ENCODE measurements around the gene SLC43A1. TPM values are rescaled to one million over a fixed set of nuclear protein-coding genes. Genes with fewer than 3 reads are reported as not detected.

Gene SLC43A1
- total and polyA plus RNA-seq, 2 of the 4 experiments (the other 2 are of a cell fraction), result 10.0 to 17.0 TPM

DNA sequence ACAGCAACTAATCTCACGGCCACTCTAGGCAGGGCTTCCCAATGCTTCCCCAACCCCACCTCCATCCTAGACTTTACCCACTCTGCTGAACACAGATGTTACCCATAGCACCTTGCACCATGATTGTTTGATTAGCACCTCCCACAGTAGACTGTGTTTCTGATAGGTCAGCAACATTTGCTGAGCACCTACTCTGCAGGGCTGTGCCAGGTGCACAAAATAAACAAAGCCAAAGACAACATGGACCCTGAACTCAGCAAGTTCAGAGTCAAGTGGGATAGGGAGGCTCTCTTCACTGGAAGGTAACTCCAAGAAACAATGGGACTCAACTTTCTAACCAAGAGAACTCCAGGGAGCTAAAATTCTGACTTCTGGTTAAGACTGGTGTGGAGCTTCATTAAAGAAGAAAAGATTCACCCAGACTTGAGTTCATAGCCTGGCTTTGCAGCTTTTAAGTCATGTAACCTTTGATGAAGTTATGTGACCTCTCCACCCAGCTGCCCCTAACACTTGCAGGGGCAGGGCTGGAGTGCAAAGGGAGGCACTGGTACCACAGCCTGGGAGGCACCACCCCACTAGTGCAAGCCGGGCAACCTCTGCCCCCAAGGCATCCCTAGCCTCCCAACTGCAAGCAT is 61.8 kb downstream of the SLC43A1 start:
- DNase-seq (no peak), ATAC-seq (ENCODE audit: low read depth) (no peak)
- no peak overlapping the region for H3K4ac ChIP-seq (ENCODE audit: low read depth, low read length)
- H3K23ac ChIP-seq (ENCODE audit: low read depth, low read length), result no peak overlapping the region
- H3K9me1 ChIP-seq (ENCODE audit: insufficient read depth, low read length), result 0 out of 2 replicates have a peak, but pooled peaks cover 4% of the 10 kb centered on the region
- no peak overlapping the region for H3K18ac ChIP-seq (ENCODE audit: low read depth, low read length)
- TF ChIP-seq RAD21 (IDR thresholded peaks at IDR 0.05; ENCODE audit: low read length) (no peak), RFX5 (IDR thresholded peaks at IDR 0.05; ENCODE audit: low read depth, low read length) (no peak)
- TF ChIP-seq, protein P1, sequence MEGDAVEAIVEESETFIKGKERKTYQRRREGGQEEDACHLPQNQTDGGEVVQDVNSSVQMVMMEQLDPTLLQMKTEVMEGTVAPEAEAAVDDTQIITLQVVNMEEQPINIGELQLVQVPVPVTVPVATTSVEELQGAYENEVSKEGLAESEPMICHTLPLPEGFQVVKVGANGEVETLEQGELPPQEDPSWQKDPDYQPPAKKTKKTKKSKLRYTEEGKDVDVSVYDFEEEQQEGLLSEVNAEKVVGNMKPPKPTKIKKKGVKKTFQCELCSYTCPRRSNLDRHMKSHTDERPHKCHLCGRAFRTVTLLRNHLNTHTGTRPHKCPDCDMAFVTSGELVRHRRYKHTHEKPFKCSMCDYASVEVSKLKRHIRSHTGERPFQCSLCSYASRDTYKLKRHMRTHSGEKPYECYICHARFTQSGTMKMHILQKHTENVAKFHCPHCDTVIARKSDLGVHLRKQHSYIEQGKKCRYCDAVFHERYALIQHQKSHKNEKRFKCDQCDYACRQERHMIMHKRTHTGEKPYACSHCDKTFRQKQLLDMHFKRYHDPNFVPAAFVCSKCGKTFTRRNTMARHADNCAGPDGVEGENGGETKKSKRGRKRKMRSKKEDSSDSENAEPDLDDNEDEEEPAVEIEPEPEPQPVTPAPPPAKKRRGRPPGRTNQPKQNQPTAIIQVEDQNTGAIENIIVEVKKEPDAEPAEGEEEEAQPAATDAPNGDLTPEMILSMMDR (conservative IDR thresholded peaks at IDR 0.05; ENCODE audit: low read depth, low read length), result no peak
- intact Hi-C loops (cut with micrococcal nuclease) (loop anchor here (10.0 kb wide), 1 partner anchor 609 kb away; no protein-coding TSS in a partner anchor), dilution Hi-C loops (cut with HindIII; ENCODE audit: low sequenced_read_pairs, unreplicated experiment) (no loop called here), in situ Hi-C loops (cut with MboI; ENCODE audit: low sequenced_read_pairs) (loop anchor here (10.0 kb wide), 1 partner anchor 191 kb away; the partner anchor contains the start of gene YPEL4)
- peaks cover 36% of the 10 kb centered on the region for H3K27me3 ChIP-seq (ENCODE audit: control insufficient read depth, insufficient read depth, low read length)
- H4K8ac ChIP-seq (ENCODE audit: low read depth in 2 of 2, low read length in 2 of 2), result no peak overlapping the region
- WGBS, 2 experiments (ENCODE audit: extremely low coverage in 2 of 2, insufficient read length in 1 of 2), result 92% methylated on average over 2 of the region's 2 CpGs; no CpG with 5 or more reads in 1 of the 2 experiments
- no peak overlapping the region for H3K14ac ChIP-seq (replicated peaks; ENCODE audit: low read depth, low read length)
- no peak overlapping the region for H4K5ac ChIP-seq (ENCODE audit: low read depth, low read length)
- H3K9ac ChIP-seq (ENCODE audit: low read depth, low read length), result no peak overlapping the region
- H2BK5ac ChIP-seq (ENCODE audit: low read depth, low read length, poor library complexity, severe bottlenecking), result no peak overlapping the region
- H2BK15ac ChIP-seq (ENCODE audit: low read depth, low read length), result no peak overlapping the region
- no peak overlapping the region for H2AK9ac ChIP-seq (replicated peaks; ENCODE audit: low read depth, low read length, poor library complexity)
- 0 out of 2 replicates have a peak, but pooled peaks cover 3% of the 10 kb centered on the region for H3K4me1 ChIP-seq (ENCODE audit: control insufficient read depth, insufficient read depth, low read length)
- H4K91ac ChIP-seq (ENCODE audit: insufficient read depth, low read depth, low read length), result no peak overlapping the region
- no peaks in the 10 kb centered on the region for H3K79me1 ChIP-seq (ENCODE audit: low read depth in 1 of 2, low read length in 2 of 2)
- no peak overlapping the region for H2AK5ac ChIP-seq (ENCODE audit: low read depth, low read length)
- BruUV-seq (replicated peaks), result no TSS peak
- H3K9me3 ChIP-seq (ENCODE audit: control insufficient read depth, insufficient read depth, low read length), result no peaks in the 10 kb centered on the region
- POLR2A ChIA-PET (ENCODE audit: unreplicated experiment), result no interaction called here
- H3K56ac ChIP-seq (ENCODE audit: extremely low read depth, insufficient read depth, low read length), result no peak overlapping the region
- H3K36me3 ChIP-seq (ENCODE audit: control insufficient read depth, insufficient read depth, low read length), result no peaks in the 10 kb centered on the region
- H2AFZ ChIP-seq (replicated peaks; ENCODE audit: low read length, poor library complexity), result no peak overlapping the region
- no peak overlapping the region for H2BK120ac ChIP-seq (ENCODE audit: low read depth, low read length)
- CTCF ChIA-PET, result no interaction called here
- no peak overlapping the region for H3K4me2 ChIP-seq (ENCODE audit: low read depth, low read length)
- H3K27ac ChIP-seq (ENCODE audit: insufficient read depth, low read length), result no peak overlapping the region
- no peak overlapping the region for H2BK20ac ChIP-seq (ENCODE audit: low read depth, low read length)
- H3K4me3 ChIP-seq (ENCODE audit: insufficient read depth, low read depth, low read length), result no peak overlapping the region
- no peaks in the 10 kb centered on the region for H4K20me1 ChIP-seq (ENCODE audit: insufficient read depth, low read length)
